DND-41 (cell line): ENCODE measurements around the gene DGKZ.

Source experiments
- ATAC-seq: fragments of 200-7000 bp; cut with Tn5 transposase; 3 replicates; pipeline ENCODE4 v1.9.1; 2021; ENCODE audit warnings: low read depth; ENCODE audit not compliant: insufficient read depth
- DNase-seq: peaks from one replicate; pipeline ENCODE4 v3.0.0-alpha.2; 2020
- H2AFZ ChIP-seq: 2 replicates; pipeline ENCODE4 v1.6.0; 2012; ENCODE audit warnings: low read depth, low read length
- H3K27ac ChIP-seq: 2 replicates; pipeline ENCODE4 v1.5.1; 2012; ENCODE audit warnings: low read length, inconsistent platforms
- H3K27me3 ChIP-seq: fragments of 200-600 bp; sonication (generic); 2 replicates; pipeline ENCODE4 v1.6.0; 2012; ENCODE audit warnings: low read length, mild to moderate bottlenecking, inconsistent platforms; ENCODE audit not compliant: insufficient read depth, poor library complexity
- H3K36me3 ChIP-seq: 2 replicates; pipeline ENCODE4 v1.5.1; 2012; ENCODE audit warnings: low read length, inconsistent platforms; ENCODE audit not compliant: insufficient read depth
- H3K4me1 ChIP-seq: 2 replicates; pipeline ENCODE4 v1.5.1; 2012; ENCODE audit warnings: mild to moderate bottlenecking, low read length; ENCODE audit not compliant: insufficient read depth
- H3K4me2 ChIP-seq: 2 replicates; pipeline ENCODE4 v1.6.0; 2012; ENCODE audit warnings: mild to moderate bottlenecking, moderate library complexity, low read length, inconsistent platforms; ENCODE audit not compliant: insufficient read depth
- H3K4me3 ChIP-seq, 2 experiments: fragments of 200-600 bp in 1 of 2; shearing (Covaris generic) in 1 of 2; 2 replicates each; pipeline ENCODE4 v1.5.1; 2012 to 2016; ENCODE audit warnings: inconsistent platforms in 2 of 2, low read length in 2 of 2, mild to moderate bottlenecking in 2 of 2, low read depth in 1 of 2, moderate library complexity in 1 of 2
- H3K79me2 ChIP-seq: 2 replicates; pipeline ENCODE4 v1.6.0; 2012; ENCODE audit warnings: low read length, inconsistent platforms; ENCODE audit not compliant: insufficient read depth
- H3K9ac ChIP-seq: 2 replicates; pipeline ENCODE4 v1.6.0; 2012; ENCODE audit warnings: low read depth, mild to moderate bottlenecking, inconsistent platforms, low read length, moderate library complexity
- H3K9me3 ChIP-seq: 2 replicates; pipeline ENCODE4 v1.5.1; 2012; ENCODE audit warnings: low read length, moderate library complexity, mild to moderate bottlenecking, inconsistent platforms; ENCODE audit not compliant: insufficient read depth, severe bottlenecking
- H4K20me1 ChIP-seq: 2 replicates; pipeline ENCODE4 v1.6.0; 2012; ENCODE audit warnings: low read length; ENCODE audit not compliant: insufficient read depth
- CTCF ChIP-seq: IDR thresholded peaks from 2 replicates; pipeline ENCODE4 v1.5.1; 2012; ENCODE audit warnings: borderline replicate concordance, low read length, moderate library complexity, mild to moderate bottlenecking; ENCODE audit not compliant: poor library complexity, severe bottlenecking; ENCODE audit errors: extremely low read depth
- EZH2 ChIP-seq: IDR thresholded peaks from 3 replicates; pipeline ENCODE4 v1.6.1; 2012; ENCODE audit warnings: borderline replicate concordance, low read depth, mild to moderate bottlenecking, moderate library complexity, low read length, inconsistent platforms; ENCODE audit not compliant: severe bottlenecking

Gene DGKZ

GRCh38 chr11:46389450-46390330 is 42.4 kb downstream of the DGKZ start:
- no peak overlapping the region for H2AFZ ChIP-seq
- peaks cover 23% of the 10 kb centered on the region for H4K20me1 ChIP-seq
- ATAC-seq: peak; percentile 44

GRCh38 chr11:46390331-46391171 is 43.3 kb downstream of the DGKZ start:
- DNase-seq (no peak), ATAC-seq (no peak)
- Histone ChIP-seq H3K27ac (no peak overlapping the region), H3K27me3 (peaks cover 37% of the 10 kb centered on the region), H3K4me3 (no peak overlapping the region), H2AFZ (no peak overlapping the region), H3K9me3 (no peaks in the 10 kb centered on the region), H3K36me3 (no peaks in the 10 kb centered on the region), H3K4me1 (no peaks in the 10 kb centered on the region), H3K4me2 (no peak overlapping the region), H3K9ac (no peak overlapping the region), H4K20me1 (peaks cover 23% of the 10 kb centered on the region), H3K79me2 (no peaks in the 10 kb centered on the region)
- TF ChIP-seq EZH2 (no peak), CTCF (no peak)

More at GRCh38 chr11:46389450-46390330, 42.4 kb downstream of the DGKZ start:
- peaks cover 37% of the 10 kb centered on the region for H3K27me3 ChIP-seq
- H3K9me3 ChIP-seq: no peaks in the 10 kb centered on the region
- TF ChIP-seq CTCF (peak; percentile 38), EZH2 (peak; percentile 78)
- no peak overlapping the region for H3K4me3 ChIP-seq
- H3K36me3 ChIP-seq: no peaks in the 10 kb centered on the region
- H3K4me1 ChIP-seq: no peaks in the 10 kb centered on the region
- H3K4me2 ChIP-seq: no peak overlapping the region
- no peak overlapping the region for H3K27ac ChIP-seq
- DNase-seq: peak; percentile 41
- H3K79me2 ChIP-seq: no peaks in the 10 kb centered on the region
- H3K9ac ChIP-seq: no peak overlapping the region

- Histone ChIP-seq H4K20me1 (peaks cover 28% of the 10 kb centered on the region), H3K4me3 (no peak overlapping the region), H2AFZ (no peak overlapping the region), H3K36me3 (peaks cover 5% of the 10 kb centered on the region), H3K9ac (no peak overlapping the region), H3K4me2 (no peak overlapping the region), H3K27ac (no peak overlapping the region), H3K4me1 (no peaks in the 10 kb centered on the region), H3K9me3 (no peaks in the 10 kb centered on the region), H3K79me2 (no peaks in the 10 kb centered on the region), H3K27me3 (peaks cover 37% of the 10 kb centered on the region)
- no peak for ATAC-seq
- DNase-seq: no peak
- TF ChIP-seq EZH2: no peak
Observed at GRCh38 chr11:46391186-46391577, 43.9 kb downstream of the DGKZ start.
